ENCODE results near the gene DCAF8. TPM values are rescaled to one million over a fixed set of nuclear protein-coding genes. Genes with fewer than 3 reads are reported as not detected.

DCAF8 gene
- total and polyA plus RNA-seq, 2 experiments from 2014 or later = 55.0 to 104 TPM

GRCh38 chr1:160267284-160267991 is 5.1 kb upstream of the DCAF8 start:
- peaks cover 6% of the 10 kb centered on the region; the same call in 1 of the 2 replicates for H3K4me1 ChIP-seq (ENCODE audit: insufficient read depth)
- no peak for DNase-seq (ENCODE audit: low spot score)
- no peaks in the 10 kb centered on the region for H4K20me1 ChIP-seq (replicated peaks; ENCODE audit: insufficient read depth)
- peaks cover 6% of the 10 kb centered on the region for H3K27me3 Mint-ChIP-seq (ENCODE audit: insufficient read depth, low read depth, poor library complexity)
- H2AFZ ChIP-seq = no peak overlapping the region
- no peaks in the 10 kb centered on the region for H3K36me3 ChIP-seq (ENCODE audit: insufficient read depth)
- no peaks in the 10 kb centered on the region; the same call in 2 of the 3 replicates for H3K4me1 Mint-ChIP-seq
- no peak overlapping the region for H3K27ac Mint-ChIP-seq
- no peaks in the 10 kb centered on the region for H3F3A ChIP-seq (replicated peaks; ENCODE audit: low read depth)
- H3K36me3 Mint-ChIP-seq (ENCODE audit: low read depth) = no peaks in the 10 kb centered on the region
- no peak for ATAC-seq
- no peak overlapping the region for H3K27ac ChIP-seq (ENCODE audit: low read depth)
- no peaks in the 10 kb centered on the region for H3K9me3 Mint-ChIP-seq
- no peaks in the 10 kb centered on the region for H3K79me2 ChIP-seq (replicated peaks; ENCODE audit: insufficient read depth)
- no peak overlapping the region for H3K4me2 ChIP-seq
- no peaks in the 10 kb centered on the region for H3K9me2 ChIP-seq (ENCODE audit: insufficient read depth)
- no peaks in the 10 kb centered on the region for H3K27me3 ChIP-seq (ENCODE audit: insufficient read depth)
- TF ChIP-seq ZNF462 (CRISPR knock-in tag; IDR thresholded peaks at IDR 0.05) (no peak), ETS1 (IDR thresholded peaks at IDR 0.05) (no peak), EZH2phosphoT487 (IDR thresholded peaks at IDR 0.05; ENCODE audit: unreplicated experiment) (no peak), ZNF331 (CRISPR knock-in tag; IDR thresholded peaks at IDR 0.05; ENCODE audit: low read depth) (no peak), CTCF (conservative IDR thresholded peaks at IDR 0.05; ENCODE audit: low read depth in 2 of 2) (no peak), JUNB (IDR thresholded peaks at IDR 0.05; ENCODE audit: unreplicated experiment) (no peak), EZH2 (IDR thresholded peaks at IDR 0.05; ENCODE audit: low read depth, unreplicated experiment) (no peak), ZNF114 (CRISPR knock-in tag; IDR thresholded peaks at IDR 0.05) (no peak), CREB1 (CRISPR knock-in tag; IDR thresholded peaks at IDR 0.05; ENCODE audit: low read depth) (no peak), STAT1 (IDR thresholded peaks at IDR 0.05; ENCODE audit: unreplicated experiment) (no peak), NANOG (IDR thresholded peaks at IDR 0.05; ENCODE audit: borderline replicate concordance) (no peak), REST (IDR thresholded peaks at IDR 0.05; ENCODE audit: unreplicated experiment) (no peak), POLR2AphosphoS5 (IDR thresholded peaks at IDR 0.05; ENCODE audit: low read depth) (no peak)
- no peak overlapping the region for H3K4me3 Mint-ChIP-seq
- no peak overlapping the region for H3K4me3 ChIP-seq

All from GM23338 (cell line).